GM12891 (cell line): ENCODE results near the gene RNF187.

Experiments
- DNase-seq: peaks from one replicate; pipeline ENCODE4 v3.0.0; 2011; ENCODE audit warnings: low spot score; ENCODE audit not compliant: insufficient read length
- FAIRE-seq: peaks from 2 replicates; lab custom pipeline; 2011; peaks lifted over from hg19 to GRCh38; lab: Jason Lieb, UNC
- PAX5 ChIP-seq: IDR thresholded peaks from 2 replicates; pipeline ENCODE4 v1.6.1; 2011; ENCODE audit warnings: low read length, moderate library complexity, mild to moderate bottlenecking; ENCODE audit not compliant: insufficient read depth, severe bottlenecking
- POLR2A ChIP-seq: IDR thresholded peaks from 2 replicates; pipeline ENCODE4 v1.6.1; 2011; ENCODE audit warnings: low read depth, low read length, control low read depth
- POLR2AphosphoS5 ChIP-seq: IDR thresholded peaks from 2 replicates; pipeline ENCODE4 v1.6.1; 2011; ENCODE audit warnings: low read depth, low read length, control low read depth
- POU2F2 ChIP-seq: IDR thresholded peaks from 2 replicates; pipeline ENCODE4 v1.6.1; 2011; ENCODE audit warnings: low read depth, mild to moderate bottlenecking, control low read depth, low read length, moderate library complexity
- SPI1 ChIP-seq: IDR thresholded peaks from 2 replicates; pipeline ENCODE4 v1.6.1; 2011; ENCODE audit warnings: low read depth, low read length, control low read depth
- TAF1 ChIP-seq: IDR thresholded peaks from 2 replicates; pipeline ENCODE4 v1.6.1; 2011; ENCODE audit warnings: low read depth, low read length, control low read depth

RNF187 gene

GRCh38 chr1:228517655-228518054, 30.5 kb downstream of the RNF187 start:
- DNase-seq (no peak), FAIRE-seq (no peak)
- TF ChIP-seq POU2F2 (no peak), SPI1 (no peak), POLR2AphosphoS5 (no peak), TAF1 (no peak), PAX5 (no peak), POLR2A (no peak)

- FAIRE-seq: no peak
- no peak for DNase-seq
- TF ChIP-seq POLR2A (no peak), SPI1 (peak; percentile 10; the same call in 1 of the 2 replicates), TAF1 (no peak), PAX5 (no peak), POU2F2 (no peak), POLR2AphosphoS5 (no peak)
These were observed 40.4 kb downstream of the RNF187 start for GRCh38 chr1:228527596-228527995.

- DNase-seq (no peak), FAIRE-seq (no peak)
- TF ChIP-seq TAF1 (no peak), SPI1 (no peak), POLR2A (no peak), POLR2AphosphoS5 (no peak), POU2F2 (no peak), PAX5 (no peak)
These were observed 41.4 kb downstream of the RNF187 start for GRCh38 chr1:228528612-228529011.

- DNase-seq (no peak), FAIRE-seq (no peak)
- TF ChIP-seq PAX5: no peak
- TF ChIP-seq TAF1: no peak
- TF ChIP-seq POU2F2: no peak
- TF ChIP-seq SPI1: no peak
- TF ChIP-seq POLR2A: no peak
These were observed 43.0 kb downstream of the RNF187 start for GRCh38 chr1:228530086-228530758.

GRCh38 chr1:228530951-228531731, 44.0 kb downstream of the RNF187 start:
- FAIRE-seq: no peak
- DNase-seq: no peak
- no peak for TF ChIP-seq SPI1
- no peak for TF ChIP-seq TAF1
- no peak for TF ChIP-seq POU2F2
- no peak for TF ChIP-seq POLR2A
- no peak for TF ChIP-seq POLR2AphosphoS5
- TF ChIP-seq PAX5: no peak

- TF ChIP-seq PAX5: no peak
- TF ChIP-seq POLR2AphosphoS5: no peak
- TF ChIP-seq TAF1: no peak
- no peak for TF ChIP-seq POU2F2
- no peak for TF ChIP-seq POLR2A
- TF ChIP-seq SPI1: no peak
- FAIRE-seq (no peak), DNase-seq (no peak)
These were observed 51.6 kb downstream of the RNF187 start for GRCh38 chr1:228538831-228539230.

GRCh38 chr1:228540161-228540917, 53.2 kb downstream of the RNF187 start:
- no peak for FAIRE-seq
- no peak for DNase-seq
- TF ChIP-seq POLR2A: no peak
- TF ChIP-seq SPI1: no peak
- TF ChIP-seq TAF1: no peak
- no peak for TF ChIP-seq POLR2AphosphoS5
- TF ChIP-seq PAX5: no peak
- TF ChIP-seq POU2F2: no peak

GRCh38 chr1:228541725-228542124, 54.5 kb downstream of the RNF187 start:
- no peak for FAIRE-seq
- TF ChIP-seq POLR2AphosphoS5 (no peak), TAF1 (no peak), SPI1 (no peak), PAX5 (no peak)
- DNase-seq: no peak

- DNase-seq: no peak
- TF ChIP-seq PAX5: no peak
- no peak for TF ChIP-seq SPI1
- TF ChIP-seq POLR2AphosphoS5: no peak
- FAIRE-seq: no peak
These were observed 55.2 kb downstream of the RNF187 start for GRCh38 chr1:228542376-228542775.

- FAIRE-seq (no peak), DNase-seq (no peak)
- no peak for TF ChIP-seq PAX5
- TF ChIP-seq SPI1: no peak
- TF ChIP-seq POU2F2: no peak
- no peak for TF ChIP-seq POLR2AphosphoS5
- TF ChIP-seq POLR2A: no peak
These were observed 55.8 kb downstream of the RNF187 start for GRCh38 chr1:228542981-228543380.
